Subcutaneous abdominal adipose tissue (tissue), 5 donors: Measurements from ENCODE around the gene SERTAD1.

Experiments
- H3K27ac ChIP-seq: one replicate; pipeline ENCODE4 v1.7.0; 2013; ENCODE audit warnings: low read depth, mild to moderate bottlenecking, inconsistent platforms, low read length, moderate library complexity
- H3K27me3 ChIP-seq, 5 donors: one replicate each; pipeline ENCODE4 v1.7.0; 2013; ENCODE audit warnings: low read length in 5 of 5, inconsistent platforms in 1 of 5; ENCODE audit not compliant: control insufficient read depth in 5 of 5, insufficient read depth in 4 of 5
- H3K36me3 ChIP-seq, 5 donors: one replicate each; pipeline ENCODE4 v1.7.0; 2013; ENCODE audit warnings: low read length in 5 of 5; ENCODE audit not compliant: control insufficient read depth in 5 of 5, insufficient read depth in 5 of 5
- H3K4me1 ChIP-seq, 5 donors: one replicate each; pipeline ENCODE4 v1.7.0; 2013; ENCODE audit warnings: low read length in 5 of 5, mild to moderate bottlenecking in 3 of 5, moderate library complexity in 1 of 5; ENCODE audit not compliant: control insufficient read depth in 5 of 5, insufficient read depth in 5 of 5
- H3K4me3 ChIP-seq, 5 donors: one replicate each; pipeline ENCODE4 v1.7.0; 2013; ENCODE audit warnings: low read length in 5 of 5, low read depth in 1 of 5
- H3K9ac ChIP-seq, 5 donors: one replicate each; pipeline ENCODE4 v1.7.0; 2013; ENCODE audit warnings: low read length in 5 of 5, mild to moderate bottlenecking in 4 of 5, moderate library complexity in 3 of 5
- H3K9me3 ChIP-seq, 5 donors: one replicate each; pipeline ENCODE4 v1.7.0; 2013; ENCODE audit warnings: low read length in 5 of 5; ENCODE audit not compliant: control insufficient read depth in 5 of 5
- donor health status: healthy.
- donor health status: healthy.
- donor health status: healthy.
- donor health status: healthy.
- donor health status: healthy.

Gene SERTAD1

GRCh38 chr19:40393894-40394815 is 31.6 kb downstream of the SERTAD1 start:
- peaks cover 0 to 5% (median 0%) of the 10 kb centered on the region in 5 donors for H3K4me1 ChIP-seq
- no peaks in the 10 kb centered on the region for H3K27me3 ChIP-seq
- H3K4me3 ChIP-seq, result no peak overlapping the region
- no peak overlapping the region for H3K27ac ChIP-seq
- H3K9ac ChIP-seq, result no peak overlapping the region
- H3K9me3 ChIP-seq, result no peaks in the 10 kb centered on the region
- H3K36me3 ChIP-seq, result peaks cover 0 to 6% (median 0%) of the 10 kb centered on the region in 5 donors

DNA sequence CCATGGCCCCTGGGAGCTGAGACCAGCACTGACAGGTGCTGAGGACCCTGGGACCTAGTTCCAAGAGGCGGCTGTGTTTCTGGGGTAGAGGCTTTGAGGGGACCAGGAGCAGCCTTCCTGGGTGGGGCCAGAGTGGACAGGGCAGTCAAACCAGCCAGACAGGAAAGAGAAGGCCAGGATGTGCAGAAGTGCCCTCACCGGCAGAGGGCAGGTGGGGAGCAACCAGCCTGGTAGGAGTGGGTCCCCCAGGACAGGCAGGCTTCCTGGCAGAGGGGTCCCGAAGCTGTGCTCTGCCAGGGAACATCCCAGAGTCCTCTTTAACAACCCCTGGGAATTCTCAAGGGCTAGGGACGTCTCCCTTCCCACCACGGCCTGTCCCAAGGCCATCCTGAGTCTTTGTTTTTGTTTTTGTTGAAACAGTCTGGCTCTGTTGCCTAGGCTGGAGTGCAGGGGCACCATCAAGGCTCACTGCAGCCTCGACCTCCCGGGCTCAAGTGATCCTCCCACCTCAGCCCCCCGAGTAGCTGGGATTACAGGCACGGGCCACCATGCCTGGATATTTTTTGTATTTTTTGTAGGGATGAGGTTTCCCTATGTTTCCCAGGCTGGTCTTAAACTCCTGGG is 32.8 kb downstream of the SERTAD1 start:
- H3K9me3 ChIP-seq, result no peaks in the 10 kb centered on the region
- H3K36me3 ChIP-seq, result peaks cover 0 to 6% (median 0%) of the 10 kb centered on the region in 5 donors
- peaks cover 0 to 4% (median 0%) of the 10 kb centered on the region in 5 donors for H3K4me1 ChIP-seq

DNA sequence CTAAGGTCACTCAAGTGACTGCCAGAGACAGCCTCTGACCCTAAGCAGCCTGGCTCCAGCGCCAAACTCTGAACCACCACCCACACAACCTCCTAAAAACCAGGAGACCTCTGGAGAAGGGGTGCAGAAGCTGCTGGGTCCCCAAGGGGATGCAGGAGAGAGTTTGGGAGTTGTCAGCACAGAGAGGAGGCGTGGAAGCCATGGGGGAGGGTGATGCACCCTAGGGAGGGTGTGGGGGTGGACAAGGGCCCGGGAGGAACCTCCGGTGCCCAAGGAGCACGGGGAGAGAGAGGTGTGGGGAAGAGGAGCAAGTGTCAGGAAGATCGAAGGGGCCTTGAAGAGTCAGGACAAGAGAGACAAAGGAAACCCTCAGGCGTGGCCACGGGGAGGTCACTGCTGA is 33.7 kb downstream of the SERTAD1 start:
- Histone ChIP-seq H3K36me3 (no peaks in the 10 kb centered on the region), H3K27me3 (no peaks in the 10 kb centered on the region), H3K4me1 (peaks cover 0 to 4% (median 0%) of the 10 kb centered on the region in 5 donors), H3K9me3 (no peaks in the 10 kb centered on the region), H3K4me3 (no peak overlapping the region), H3K9ac (no peak overlapping the region), H3K27ac (no peak overlapping the region)

More for the DNA sequence above, 32.8 kb downstream of the SERTAD1 start:
- H3K27me3 ChIP-seq, result no peaks in the 10 kb centered on the region
- H3K9ac ChIP-seq, result no peak overlapping the region
- no peak overlapping the region for H3K4me3 ChIP-seq
- no peak overlapping the region for H3K27ac ChIP-seq

GRCh38 chr19:40390084-40390742 is 35.6 kb downstream of the SERTAD1 start, which contains the start of gene HIPK4:
TSS of gene HIPK4 (minus strand) at chr19:40390181. CDS start at chr19:40389902, 279 bp downstream.
- Histone ChIP-seq H3K36me3 (no peaks in the 10 kb centered on the region), H3K4me1 (peaks cover 0 to 4% (median 0%) of the 10 kb centered on the region in 5 donors), H3K27ac (no peak within 1 kb of the TSS), H3K4me3 (no peak within 1 kb of the TSS), H3K9me3 (no peaks in the 10 kb centered on the region), H3K9ac (no peak within 1 kb of the TSS), H3K27me3 (no peaks in the 10 kb centered on the region)

DNA sequence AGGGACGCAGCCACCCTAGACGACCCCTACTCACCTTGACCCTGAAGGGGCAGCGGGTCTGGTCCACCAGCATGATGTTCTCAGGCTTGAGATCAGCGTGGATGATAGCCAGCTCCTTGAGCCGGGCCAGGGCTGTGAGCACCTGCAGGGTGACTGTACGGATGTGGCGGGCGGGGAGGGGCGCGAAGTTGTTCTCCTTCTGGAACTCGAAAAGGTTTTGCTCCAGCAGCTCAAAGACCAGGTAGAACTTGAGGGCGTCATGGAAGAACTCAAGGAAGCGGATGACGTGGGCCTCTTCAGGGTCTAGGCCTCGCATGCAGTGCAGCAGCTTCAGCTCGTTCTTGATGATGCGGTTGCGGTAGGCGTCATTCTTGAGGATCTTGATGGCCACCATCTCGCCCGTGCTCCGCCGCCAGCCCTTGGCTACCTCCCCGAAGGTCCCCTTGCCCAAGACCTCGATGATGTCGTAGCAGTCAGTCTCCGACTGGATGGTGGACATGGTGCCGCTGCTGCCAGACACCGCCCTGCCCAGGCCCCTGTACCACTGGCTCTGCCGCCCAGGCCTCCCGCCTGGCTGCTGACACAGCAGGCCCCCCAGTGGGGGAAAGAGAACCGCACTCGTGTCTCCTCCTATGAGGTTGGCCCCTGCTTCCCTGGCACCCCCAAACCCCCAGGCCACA is 36.2 kb downstream of the SERTAD1 start:
- Histone ChIP-seq H3K9ac (no peak overlapping the region), H3K27me3 (no peaks in the 10 kb centered on the region), H3K4me3 (no peak overlapping the region), H3K27ac (no peak overlapping the region), H3K9me3 (no peaks in the 10 kb centered on the region), H3K4me1 (peaks cover 0 to 4% (median 0%) of the 10 kb centered on the region in 5 donors), H3K36me3 (no peaks in the 10 kb centered on the region)

GRCh38 chr19:40388481-40388880 is 37.3 kb downstream of the SERTAD1 start:
- no peak overlapping the region for H3K4me3 ChIP-seq
- no peak overlapping the region for H3K9ac ChIP-seq
- H3K36me3 ChIP-seq, result no peaks in the 10 kb centered on the region
- H3K9me3 ChIP-seq, result no peaks in the 10 kb centered on the region
- peaks cover 0 to 4% (median 0%) of the 10 kb centered on the region in 5 donors for H3K4me1 ChIP-seq
- no peak overlapping the region for H3K27ac ChIP-seq
- H3K27me3 ChIP-seq, result no peaks in the 10 kb centered on the region

GRCh38 chr19:40387155-40387554 is 38.6 kb downstream of the SERTAD1 start:
- Histone ChIP-seq H3K36me3 (no peaks in the 10 kb centered on the region), H3K4me3 (no peak overlapping the region), H3K4me1 (peaks cover 0 to 3% (median 0%) of the 10 kb centered on the region in 5 donors), H3K9ac (no peak overlapping the region), H3K9me3 (no peaks in the 10 kb centered on the region), H3K27ac (no peak overlapping the region), H3K27me3 (no peaks in the 10 kb centered on the region)

- H3K27ac ChIP-seq, result no peak overlapping the region
- no peaks in the 10 kb centered on the region for H3K27me3 ChIP-seq
- peaks cover 0 to 4% (median 0%) of the 10 kb centered on the region in 5 donors for H3K4me1 ChIP-seq
- H3K9ac ChIP-seq, result no peak overlapping the region
- no peaks in the 10 kb centered on the region for H3K9me3 ChIP-seq
- peaks cover 0 to 27% (median 17%) of the 10 kb centered on the region in 5 donors for H3K36me3 ChIP-seq
- H3K4me3 ChIP-seq, result no peak overlapping the region
These were observed 42.0 kb downstream of the SERTAD1 start for GRCh38 chr19:40383668-40384248.

GRCh38 chr19:40381321-40381720 is 44.5 kb downstream of the SERTAD1 start:
- peaks cover 0 to 8% (median 0%) of the 10 kb centered on the region in 5 donors for H3K4me1 ChIP-seq
- H3K36me3 ChIP-seq, result peaks cover 0 to 48% (median 37%) of the 10 kb centered on the region in 5 donors
- no peak overlapping the region for H3K9ac ChIP-seq
- H3K9me3 ChIP-seq, result no peaks in the 10 kb centered on the region
- H3K27me3 ChIP-seq, result no peaks in the 10 kb centered on the region
- H3K4me3 ChIP-seq, result no peak overlapping the region
- H3K27ac ChIP-seq, result no peak overlapping the region
